Measurements from ENCODE around the gene CDK18. TPM values are rescaled to one million over a fixed set of nuclear protein-coding genes. Genes with fewer than 3 reads are reported as not detected.

Gene CDK18
- total RNA-seq, 2 donors from 2014 or later, result 58.1 to 88.7 TPM

DNA sequence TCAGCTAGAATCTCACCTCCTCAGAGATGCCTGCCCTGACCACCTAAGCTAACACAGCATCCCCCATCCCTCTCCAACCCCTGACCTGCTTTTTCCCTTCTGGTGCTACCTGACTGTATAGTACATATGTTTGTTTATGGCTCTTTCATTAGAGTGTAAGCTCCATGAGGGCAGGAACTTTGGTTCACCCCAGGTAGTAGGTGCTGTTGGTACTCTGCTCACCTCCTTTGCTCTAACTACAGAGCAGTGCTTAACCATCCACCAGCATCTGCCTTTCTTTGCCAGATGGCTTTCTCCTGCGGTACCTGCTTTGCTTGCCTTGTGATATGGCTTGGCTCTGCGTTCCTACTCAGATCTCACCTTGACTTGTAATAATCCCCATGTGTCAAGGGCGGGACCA is 29.9 kb upstream of the CDK18 start:
- no peak for DNase-seq
- H3K27ac ChIP-seq (ENCODE audit: low read depth, low read length), result no peak overlapping the region
- TF ChIP-seq, protein P1, sequence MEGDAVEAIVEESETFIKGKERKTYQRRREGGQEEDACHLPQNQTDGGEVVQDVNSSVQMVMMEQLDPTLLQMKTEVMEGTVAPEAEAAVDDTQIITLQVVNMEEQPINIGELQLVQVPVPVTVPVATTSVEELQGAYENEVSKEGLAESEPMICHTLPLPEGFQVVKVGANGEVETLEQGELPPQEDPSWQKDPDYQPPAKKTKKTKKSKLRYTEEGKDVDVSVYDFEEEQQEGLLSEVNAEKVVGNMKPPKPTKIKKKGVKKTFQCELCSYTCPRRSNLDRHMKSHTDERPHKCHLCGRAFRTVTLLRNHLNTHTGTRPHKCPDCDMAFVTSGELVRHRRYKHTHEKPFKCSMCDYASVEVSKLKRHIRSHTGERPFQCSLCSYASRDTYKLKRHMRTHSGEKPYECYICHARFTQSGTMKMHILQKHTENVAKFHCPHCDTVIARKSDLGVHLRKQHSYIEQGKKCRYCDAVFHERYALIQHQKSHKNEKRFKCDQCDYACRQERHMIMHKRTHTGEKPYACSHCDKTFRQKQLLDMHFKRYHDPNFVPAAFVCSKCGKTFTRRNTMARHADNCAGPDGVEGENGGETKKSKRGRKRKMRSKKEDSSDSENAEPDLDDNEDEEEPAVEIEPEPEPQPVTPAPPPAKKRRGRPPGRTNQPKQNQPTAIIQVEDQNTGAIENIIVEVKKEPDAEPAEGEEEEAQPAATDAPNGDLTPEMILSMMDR (conservative IDR thresholded peaks at IDR 0.05), result no peak
- Mint-ChIP-seq H3K9me3 (peaks cover 16% of the 10 kb centered on the region), H3K4me3 (no peak overlapping the region), H3K4me1 (peaks cover 1% of the 10 kb centered on the region), H3K27ac (no peak overlapping the region), H3K36me3 (ENCODE audit: low read depth) (no peaks in the 10 kb centered on the region), H3K27me3 (ENCODE audit: insufficient read depth) (peaks cover 10% of the 10 kb centered on the region)
- no peak overlapping the region for H3K9ac ChIP-seq (ENCODE audit: extremely low read depth, low read length, poor library complexity, severe bottlenecking)
- H3K27me3 ChIP-seq (ENCODE audit: control insufficient read depth, insufficient read depth, low read length, poor library complexity, severe bottlenecking), result no peaks in the 10 kb centered on the region
- 93 to 95% methylated on average over 3 of the region's 3 CpGs for WGBS, 2 experiments (ENCODE audit: insufficient coverage in 1 of 2, insufficient read length in 1 of 2)
- peaks cover 16% of the 10 kb centered on the region for H3K9me3 ChIP-seq (ENCODE audit: control insufficient read depth, low read length)
- H3K4me3 ChIP-seq (ENCODE audit: low read length), result no peak overlapping the region
- H3K4me1 ChIP-seq (ENCODE audit: control insufficient read depth, insufficient read depth, low read length), result no peaks in the 10 kb centered on the region
- H3K36me3 ChIP-seq (ENCODE audit: control insufficient read depth, insufficient read depth, low read length), result no peaks in the 10 kb centered on the region

DNA sequence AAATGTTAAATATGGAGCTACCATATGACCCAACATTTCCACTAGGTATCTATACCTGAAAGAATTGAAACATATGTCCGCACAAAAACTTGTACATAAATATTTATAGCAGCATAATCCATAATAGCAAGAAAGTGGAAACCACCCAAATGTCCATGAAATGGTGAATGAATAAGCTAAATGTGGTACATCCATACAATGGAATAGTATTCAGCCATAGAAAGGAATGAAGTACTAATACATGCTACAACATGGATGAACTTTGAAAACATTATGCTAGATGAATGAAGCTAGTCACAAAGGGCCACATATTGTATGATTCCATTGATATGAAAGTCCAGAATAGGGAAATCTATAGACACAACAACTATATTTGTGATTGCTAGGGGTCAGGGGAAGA is 28.6 kb upstream of the CDK18 start:
- Mint-ChIP-seq H3K27ac (no peak overlapping the region), H3K4me3 (no peak overlapping the region), H3K36me3 (ENCODE audit: low read depth) (no peaks in the 10 kb centered on the region), H3K27me3 (ENCODE audit: insufficient read depth) (peaks cover 14% of the 10 kb centered on the region), H3K9me3 (peaks cover 16% of the 10 kb centered on the region), H3K4me1 (peaks cover 8% of the 10 kb centered on the region)
- DNase-seq, result no peak
- 100% methylated on average over 1 of the region's 1 CpG; no CpG with 5 or more reads in 1 of the 2 experiments for WGBS, 2 experiments (ENCODE audit: insufficient coverage in 1 of 2, insufficient read length in 1 of 2)
- Histone ChIP-seq H3K4me3 (ENCODE audit: low read length) (no peak overlapping the region), H3K9me3 (ENCODE audit: control insufficient read depth, low read length) (peaks cover 16% of the 10 kb centered on the region), H3K27me3 (ENCODE audit: control insufficient read depth, insufficient read depth, low read length, poor library complexity, severe bottlenecking) (no peaks in the 10 kb centered on the region), H3K4me1 (ENCODE audit: control insufficient read depth, insufficient read depth, low read length) (no peaks in the 10 kb centered on the region), H3K27ac (ENCODE audit: low read depth, low read length) (no peak overlapping the region), H3K36me3 (ENCODE audit: control insufficient read depth, insufficient read depth, low read length) (no peaks in the 10 kb centered on the region), H3K9ac (ENCODE audit: extremely low read depth, low read length, poor library complexity, severe bottlenecking) (no peak overlapping the region)
- TF ChIP-seq, protein P1 (conservative IDR thresholded peaks at IDR 0.05), result no peak

DNA sequence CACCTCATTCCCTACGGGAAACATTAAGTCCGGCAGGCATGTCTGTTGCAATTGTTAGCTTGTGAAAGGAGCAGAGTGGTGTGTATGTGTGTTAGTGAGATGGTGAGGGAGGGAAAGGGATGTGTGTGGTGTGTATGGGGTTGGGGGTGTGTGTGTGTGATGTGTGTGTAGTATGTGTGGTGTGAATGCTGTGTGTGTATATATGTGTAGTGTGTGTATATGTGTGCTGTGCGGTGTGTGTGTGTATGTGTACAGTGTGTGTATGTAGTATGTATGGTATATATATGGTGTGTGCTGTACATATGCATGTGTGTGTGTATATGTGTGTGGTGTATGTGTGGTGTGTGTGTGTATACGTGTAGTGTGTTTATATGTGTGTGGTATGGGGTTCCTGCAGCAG is 27.8 kb upstream of the CDK18 start:
- TF ChIP-seq, protein P1 (conservative IDR thresholded peaks at IDR 0.05), result no peak
- Mint-ChIP-seq H3K4me1 (peaks cover 14% of the 10 kb centered on the region), H3K27ac (no peak overlapping the region), H3K9me3 (peaks cover 16% of the 10 kb centered on the region), H3K4me3 (no peak overlapping the region), H3K27me3 (ENCODE audit: insufficient read depth) (peaks cover 19% of the 10 kb centered on the region), H3K36me3 (ENCODE audit: low read depth) (no peaks in the 10 kb centered on the region)
- Histone ChIP-seq H3K9ac (ENCODE audit: extremely low read depth, low read length, poor library complexity, severe bottlenecking) (no peak overlapping the region), H3K4me1 (ENCODE audit: control insufficient read depth, insufficient read depth, low read length) (peaks cover 4% of the 10 kb centered on the region), H3K9me3 (ENCODE audit: control insufficient read depth, low read length) (peaks cover 16% of the 10 kb centered on the region), H3K36me3 (ENCODE audit: control insufficient read depth, insufficient read depth, low read length) (no peaks in the 10 kb centered on the region), H3K4me3 (ENCODE audit: low read length) (no peak overlapping the region), H3K27me3 (ENCODE audit: control insufficient read depth, insufficient read depth, low read length, poor library complexity, severe bottlenecking) (no peaks in the 10 kb centered on the region), H3K27ac (ENCODE audit: low read depth, low read length) (no peak overlapping the region)
- WGBS, 2 experiments (ENCODE audit: insufficient coverage in 1 of 2, insufficient read length in 1 of 2), result 93 to 100% methylated on average over 3 to 4 of the region's 4 CpGs
- no peak for DNase-seq
